Germinal center (tissue), 1 donor: ENCODE results near the gene CXCL17.
"Not testable (repeated sequence)": the region's sequence is repeated elsewhere in the genome, so short reads cannot be mapped to it uniquely, and the experiment has no call there.

Experiments used
- DNase-seq: peaks from one replicate; pipeline ENCODE4 v3.0.0; 2012; ENCODE audit warnings: mixed read lengths, low spot score

CXCL17 gene

GRCh38 chr19:42442833-42443232 lies at the start of gene CXCL17:
Gene CXCL17 (minus strand): TSS chr19:42442946. CDS start chr19:42442832, 114 bp downstream.
- DNase-seq: no peak

- no peak for DNase-seq
Observed at GRCh38 chr19:42488783-42489521, 46.2 kb upstream of the CXCL17 start.

DNA sequence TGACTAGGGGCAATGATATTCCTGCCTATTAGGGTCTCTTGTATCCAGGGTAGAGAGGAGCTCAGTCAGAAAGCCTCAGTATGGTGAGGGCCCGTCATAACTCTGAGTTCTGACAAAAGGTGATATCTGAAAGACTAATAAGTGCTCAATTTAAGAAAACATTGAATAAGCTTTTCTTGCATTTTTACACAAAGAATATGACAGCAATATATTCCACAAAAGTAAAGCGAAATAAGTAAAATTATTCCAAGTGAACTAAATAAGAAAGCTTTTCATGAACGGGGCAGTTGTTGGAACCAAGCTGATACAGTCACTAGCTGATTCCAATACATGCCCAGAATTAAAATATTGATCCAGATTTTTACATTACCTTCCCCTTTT lies 45.0 kb upstream of the CXCL17 start:
- no peak for DNase-seq

GRCh38 chr19:42487032-42487797 lies 44.5 kb upstream of the CXCL17 start:
- DNase-seq: no peak

DNA sequence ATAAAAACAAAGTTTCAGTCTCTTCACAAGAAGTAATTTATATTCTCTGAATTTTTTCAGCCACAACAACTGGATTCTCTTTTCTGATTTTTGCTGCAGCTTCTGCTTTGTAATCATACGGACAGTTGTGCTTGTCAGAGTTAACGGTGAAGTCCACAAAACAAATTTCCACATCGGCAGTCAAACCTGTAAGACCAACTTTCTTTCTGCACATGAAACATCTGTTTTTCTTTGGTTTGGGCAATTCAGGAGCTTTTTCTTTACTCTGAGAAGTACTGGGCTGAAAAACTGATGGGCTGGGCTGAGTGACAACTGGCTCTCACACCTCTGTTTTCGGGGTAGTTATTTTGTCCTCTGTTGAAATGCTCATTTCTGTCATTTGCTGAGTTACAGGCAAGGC lies 42.3 kb upstream of the CXCL17 start:
- not testable (repeated sequence) for DNase-seq

GRCh38 chr19:42480335-42481095 lies 37.8 kb upstream of the CXCL17 start:
- DNase-seq: no peak

GRCh38 chr19:42479736-42480135 lies 37.0 kb upstream of the CXCL17 start:
- DNase-seq: no peak

- no peak for DNase-seq
Observed at GRCh38 chr19:42478765-42479311, 36.1 kb upstream of the CXCL17 start.

DNA sequence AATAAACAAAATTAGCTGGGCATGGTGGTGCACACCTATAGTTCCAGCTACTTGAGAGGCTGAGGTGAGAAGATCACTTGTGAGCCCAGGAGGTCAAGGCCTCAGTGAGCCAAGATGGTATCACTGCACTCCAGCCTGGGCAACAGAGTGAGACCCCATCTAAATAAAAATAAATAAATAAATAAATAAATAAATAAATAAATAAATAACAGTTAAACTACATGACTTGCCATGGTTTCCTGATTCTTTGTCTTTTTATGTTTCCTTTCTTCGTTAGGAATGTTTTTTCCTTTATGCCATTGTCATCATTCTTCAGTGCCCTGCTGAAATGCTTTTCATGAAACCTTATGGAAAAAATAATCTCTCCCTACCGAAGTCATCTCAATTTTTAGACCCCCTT lies 35.2 kb upstream of the CXCL17 start:
- no peak for DNase-seq

DNA sequence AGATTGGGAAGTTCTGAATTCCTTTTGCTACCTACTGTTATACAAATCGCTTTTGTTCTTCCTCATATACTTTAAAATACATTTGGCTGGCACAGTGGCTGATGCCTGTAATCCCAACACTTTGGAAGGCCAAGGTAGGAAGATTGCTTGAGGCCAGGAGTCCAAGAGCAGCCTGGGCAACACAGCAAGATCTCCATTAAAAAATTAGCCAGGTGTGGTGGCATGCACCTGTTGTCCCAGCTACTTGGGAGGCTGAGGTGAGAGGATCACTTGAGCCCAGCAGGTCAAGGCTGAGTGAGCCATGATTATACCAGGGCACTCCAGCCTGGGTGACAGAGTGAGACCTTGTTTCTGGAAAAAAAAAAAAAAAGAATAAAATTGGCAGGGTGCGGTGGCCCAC lies 34.4 kb upstream of the CXCL17 start:
- no peak for DNase-seq

DNA sequence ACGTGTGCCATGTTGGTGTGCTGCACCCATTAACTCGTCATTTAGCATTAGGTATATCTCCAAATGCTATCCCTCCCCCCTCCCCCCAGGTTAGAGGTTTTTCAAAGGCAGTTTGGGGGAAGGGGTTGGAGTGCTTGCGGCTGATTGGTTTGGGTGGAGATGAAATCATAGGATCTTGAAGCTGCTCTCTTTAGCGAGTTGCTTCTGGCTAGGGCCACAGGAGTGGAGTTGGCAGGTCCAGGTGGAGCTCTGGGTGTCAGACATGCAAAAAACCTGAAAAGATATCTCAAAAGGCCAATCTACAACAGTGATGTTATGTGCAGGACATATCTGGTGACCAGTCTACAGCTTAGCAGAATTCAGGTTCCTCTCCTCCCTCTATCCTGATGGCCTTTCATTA lies 32.6 kb upstream of the CXCL17 start:
- DNase-seq: no peak

DNA sequence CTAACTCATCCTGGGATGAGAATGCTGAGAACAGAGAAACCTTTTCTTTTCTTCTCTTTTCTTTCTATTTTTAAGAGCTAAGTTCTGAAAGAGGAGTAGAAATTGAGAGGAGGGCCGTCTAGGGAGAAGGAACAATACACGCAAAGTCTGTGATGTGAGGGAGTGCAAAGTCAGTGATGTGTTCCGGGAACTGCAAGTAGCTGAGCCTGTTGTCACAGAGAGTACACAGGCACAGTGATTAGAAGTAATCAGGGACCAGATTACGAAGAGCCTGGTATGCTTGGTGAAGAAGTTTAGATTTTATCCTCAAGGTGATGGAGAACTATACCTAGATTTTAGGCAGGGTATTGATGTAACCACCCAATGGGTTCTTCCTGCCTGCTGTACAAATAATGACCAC lies 32.0 kb upstream of the CXCL17 start:
- no peak for DNase-seq

- no peak for DNase-seq
Observed at GRCh38 chr19:42473686-42474085, 30.9 kb upstream of the CXCL17 start.

DNA sequence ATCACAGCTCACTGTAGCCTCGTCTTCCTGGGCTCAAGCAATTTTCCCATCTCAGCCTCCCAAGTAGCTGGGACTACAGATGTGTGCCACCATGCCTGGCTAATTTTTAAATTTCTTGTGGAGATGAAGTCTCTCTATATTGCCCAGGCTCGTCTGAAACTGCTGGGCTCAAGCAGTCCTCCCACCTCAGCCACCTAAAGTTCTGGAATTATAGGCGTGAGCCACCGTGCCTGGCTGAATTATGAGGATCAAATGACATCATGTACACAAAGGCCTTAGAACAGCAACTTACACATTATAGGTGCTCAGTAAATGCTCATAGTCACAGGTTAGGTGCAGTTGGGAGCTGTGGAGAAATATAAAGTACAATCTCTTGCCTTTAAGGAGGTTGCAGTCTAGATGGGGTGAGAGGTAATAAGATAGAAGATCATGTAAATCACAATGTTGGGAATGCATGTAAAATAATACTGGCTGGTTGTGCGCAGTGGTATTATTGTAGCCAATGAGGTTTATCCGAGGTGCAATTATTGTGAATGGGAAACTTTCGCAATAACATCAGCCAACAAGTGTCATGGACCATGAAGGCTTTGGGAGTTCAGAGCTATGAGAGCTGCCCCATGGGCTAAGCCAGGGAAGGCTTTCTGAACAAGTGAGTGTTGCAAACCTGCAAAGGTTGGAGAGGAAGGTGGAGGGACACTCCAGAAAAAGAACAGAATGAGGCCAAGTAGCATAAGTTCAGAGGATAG lies 29.8 kb upstream of the CXCL17 start:
- DNase-seq: no peak

- no peak for DNase-seq
Observed at GRCh38 chr19:42471554-42472249, 29.0 kb upstream of the CXCL17 start.

GRCh38 chr19:42469311-42470235 lies 26.8 kb upstream of the CXCL17 start:
- no peak for DNase-seq

GRCh38 chr19:42468273-42468796 lies 25.6 kb upstream of the CXCL17 start:
- no peak for DNase-seq

- no peak for DNase-seq
Observed at GRCh38 chr19:42467183-42467760, 24.5 kb upstream of the CXCL17 start.

GRCh38 chr19:42466521-42467182 lies 23.9 kb upstream of the CXCL17 start:
- DNase-seq: peak; percentile 45
